ENCODE results near the gene RYR3.

- no peak for TF ChIP-seq ZNF585B (tag by site-specific recombination; IDR thresholded peaks at IDR 0.05)
- no peak for TF ChIP-seq CTCF (tag by site-specific recombination; IDR thresholded peaks at IDR 0.05)
- TF ChIP-seq, protein P1, sequence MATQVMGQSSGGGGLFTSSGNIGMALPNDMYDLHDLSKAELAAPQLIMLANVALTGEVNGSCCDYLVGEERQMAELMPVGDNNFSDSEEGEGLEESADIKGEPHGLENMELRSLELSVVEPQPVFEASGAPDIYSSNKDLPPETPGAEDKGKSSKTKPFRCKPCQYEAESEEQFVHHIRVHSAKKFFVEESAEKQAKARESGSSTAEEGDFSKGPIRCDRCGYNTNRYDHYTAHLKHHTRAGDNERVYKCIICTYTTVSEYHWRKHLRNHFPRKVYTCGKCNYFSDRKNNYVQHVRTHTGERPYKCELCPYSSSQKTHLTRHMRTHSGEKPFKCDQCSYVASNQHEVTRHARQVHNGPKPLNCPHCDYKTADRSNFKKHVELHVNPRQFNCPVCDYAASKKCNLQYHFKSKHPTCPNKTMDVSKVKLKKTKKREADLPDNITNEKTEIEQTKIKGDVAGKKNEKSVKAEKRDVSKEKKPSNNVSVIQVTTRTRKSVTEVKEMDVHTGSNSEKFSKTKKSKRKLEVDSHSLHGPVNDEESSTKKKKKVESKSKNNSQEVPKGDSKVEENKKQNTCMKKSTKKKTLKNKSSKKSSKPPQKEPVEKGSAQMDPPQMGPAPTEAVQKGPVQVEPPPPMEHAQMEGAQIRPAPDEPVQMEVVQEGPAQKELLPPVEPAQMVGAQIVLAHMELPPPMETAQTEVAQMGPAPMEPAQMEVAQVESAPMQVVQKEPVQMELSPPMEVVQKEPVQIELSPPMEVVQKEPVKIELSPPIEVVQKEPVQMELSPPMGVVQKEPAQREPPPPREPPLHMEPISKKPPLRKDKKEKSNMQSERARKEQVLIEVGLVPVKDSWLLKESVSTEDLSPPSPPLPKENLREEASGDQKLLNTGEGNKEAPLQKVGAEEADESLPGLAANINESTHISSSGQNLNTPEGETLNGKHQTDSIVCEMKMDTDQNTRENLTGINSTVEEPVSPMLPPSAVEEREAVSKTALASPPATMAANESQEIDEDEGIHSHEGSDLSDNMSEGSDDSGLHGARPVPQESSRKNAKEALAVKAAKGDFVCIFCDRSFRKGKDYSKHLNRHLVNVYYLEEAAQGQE (tag by site-specific recombination; IDR thresholded peaks at IDR 0.05): no peak
- no peak for TF ChIP-seq ZNF639 (tag by site-specific recombination; IDR thresholded peaks at IDR 0.05)
- no peak for TF ChIP-seq BCL11A (tag by site-specific recombination; IDR thresholded peaks at IDR 0.05; ENCODE audit: low read depth)
- TF ChIP-seq ZNF707 (tag by site-specific recombination; IDR thresholded peaks at IDR 0.05): no peak
- no peak for TF ChIP-seq ZNF121 (tag by site-specific recombination; IDR thresholded peaks at IDR 0.05)
- no peak for TF ChIP-seq ZNF571 (tag by site-specific recombination; IDR thresholded peaks at IDR 0.05)
- TF ChIP-seq HOXA7 (CRISPR knock-in tag; IDR thresholded peaks at IDR 0.05; ENCODE audit: borderline replicate concordance): no peak
Measured at GRCh38 chr15:33654860-33655259, 344.1 kb downstream of the RYR3 start.

Measured in HEK293 (cell line).